NCI-H748 treated with DMSO at 0.1 percent for 48 hours (cell line): ENCODE measurements around the gene IRF4.

Source experiments
- DNase-seq: peaks from one replicate; lab custom pipeline; 2025; lab: John Stamatoyannopoulos, UW

The IRF4 gene

GRCh38 chr6:444653-445275 is 53.2 kb downstream of the IRF4 start:
- DNase-seq = no peak

GRCh38 chr6:445571-446417 is 54.2 kb downstream of the IRF4 start:
- DNase-seq = no peak

- no peak for DNase-seq
These were observed 55.1 kb downstream of the IRF4 start for GRCh38 chr6:446418-447366.

- DNase-seq = no peak
These were observed 56.0 kb downstream of the IRF4 start for GRCh38 chr6:447381-448165.

GRCh38 chr6:448296-449056 is 56.9 kb downstream of the IRF4 start:
- no peak for DNase-seq

GRCh38 chr6:449057-449430 is 57.5 kb downstream of the IRF4 start:
- DNase-seq = no peak

- no peak for DNase-seq
These were observed 58.2 kb downstream of the IRF4 start for GRCh38 chr6:449486-450419.

GRCh38 chr6:451336-451735 is 59.8 kb downstream of the IRF4 start:
- DNase-seq = no peak

- no peak for DNase-seq
These were observed 60.3 kb downstream of the IRF4 start for GRCh38 chr6:451847-452246.

- DNase-seq = no peak
These were observed 60.9 kb downstream of the IRF4 start for GRCh38 chr6:452301-453067.

GRCh38 chr6:453152-453551 is 61.6 kb downstream of the IRF4 start:
- no peak for DNase-seq

- DNase-seq = no peak
These were observed 62.8 kb downstream of the IRF4 start for GRCh38 chr6:454148-454991.

- DNase-seq = no peak
These were observed 63.5 kb downstream of the IRF4 start for GRCh38 chr6:455006-455585.

GRCh38 chr6:455835-456234 is 64.3 kb downstream of the IRF4 start:
- no peak for DNase-seq

- no peak for DNase-seq
These were observed 64.9 kb downstream of the IRF4 start for GRCh38 chr6:456358-456867.

GRCh38 chr6:456887-457286 is 65.3 kb downstream of the IRF4 start:
- DNase-seq = no peak
